Activated naive CD4-positive, alpha-beta T cell treated with anti-CD3 and anti-CD28 coated beads, Interleukin-2, amount 10 ng/mL, durations not matched to agents 7 days and 5 days (primary cell): ENCODE data around the gene SETD5.

Source experiments
- CTCF ChIA-PET: fragments of 350-600 bp; sonication (Branson Sonifier 250); formaldehyde crosslinking; loops from one replicate; lab custom pipeline; 2021; ENCODE audit warnings: antibody characterized with exemption; lab: Charles Lee
- DNase-seq: peaks from one replicate; pipeline ENCODE4 v3.0.0-alpha.2; 2020
- H3K27ac Mint-ChIP-seq: one replicate; pipeline ENCODE4 v1.8.0; 2021; ENCODE audit warnings: mild to moderate bottlenecking, moderate library complexity, mixed read lengths
- H3K27me3 Mint-ChIP-seq: one replicate; pipeline ENCODE4 v1.8.0; 2021; ENCODE audit warnings: mild to moderate bottlenecking, mixed read lengths
- H3K36me3 Mint-ChIP-seq: one replicate; pipeline ENCODE4 v1.8.0; 2021; ENCODE audit warnings: mixed read lengths
- H3K4me1 Mint-ChIP-seq: one replicate; pipeline ENCODE4 v1.8.0; 2021; ENCODE audit warnings: mixed read lengths
- H3K4me3 Mint-ChIP-seq: one replicate; pipeline ENCODE4 v1.8.0; 2021; ENCODE audit warnings: mild to moderate bottlenecking, moderate library complexity, mixed read lengths
- H3K9me3 Mint-ChIP-seq: one replicate; pipeline ENCODE4 v1.8.0; 2021; ENCODE audit warnings: mixed read lengths

SETD5 gene

DNA sequence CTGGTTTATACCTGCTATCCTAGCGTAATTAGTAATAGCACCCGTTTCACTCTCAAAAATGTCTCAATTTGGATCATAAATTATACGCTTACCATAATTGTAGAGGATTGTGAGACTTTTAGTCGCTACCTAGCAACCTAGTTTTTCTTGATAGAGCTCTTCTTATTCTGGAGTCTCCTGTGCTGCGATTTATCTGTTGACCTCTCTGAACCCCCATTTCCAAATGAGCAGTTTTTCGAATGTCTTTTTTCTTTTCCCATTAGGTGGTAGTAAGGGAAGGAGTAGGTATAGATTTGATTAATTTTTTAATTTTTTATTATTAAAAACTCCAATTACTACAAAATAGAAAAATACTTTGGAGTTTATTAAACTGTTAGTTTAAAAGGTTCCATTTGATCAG is 10.6 kb downstream of the SETD5 start:
- Mint-ChIP-seq H3K36me3 (peaks cover 13% of the 10 kb centered on the region), H3K4me3 (no peak overlapping the region), H3K27ac (no peak overlapping the region), H3K4me1 (peaks cover 41% of the 10 kb centered on the region), H3K27me3 (no peaks in the 10 kb centered on the region), H3K9me3 (no peaks in the 10 kb centered on the region)
- CTCF ChIA-PET = no interaction called here
- DNase-seq = no peak

DNA sequence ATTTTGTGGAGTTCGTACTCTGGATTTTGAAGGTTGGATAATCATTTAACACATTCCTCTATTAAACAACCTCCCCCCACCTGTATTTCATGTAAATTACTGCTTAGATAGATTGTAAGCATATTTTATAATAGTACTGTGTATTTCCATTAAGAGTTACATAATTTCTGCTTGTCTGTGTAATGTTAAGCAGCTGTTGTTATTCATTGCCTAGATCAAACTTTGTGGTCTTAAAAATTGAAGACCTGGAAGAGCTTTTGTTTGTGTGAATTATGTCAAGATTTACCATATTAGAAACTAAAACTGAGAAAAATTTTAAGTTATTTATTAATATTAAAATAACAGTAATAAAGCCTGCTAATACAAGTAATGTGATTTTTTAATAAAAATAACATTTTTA is 11.1 kb downstream of the SETD5 start:
- H3K4me3 Mint-ChIP-seq = no peak overlapping the region
- CTCF ChIA-PET = no interaction called here
- peaks cover 16% of the 10 kb centered on the region for H3K36me3 Mint-ChIP-seq
- H3K27me3 Mint-ChIP-seq = no peaks in the 10 kb centered on the region
- DNase-seq = no peak
- no peak overlapping the region for H3K27ac Mint-ChIP-seq
- H3K9me3 Mint-ChIP-seq = no peaks in the 10 kb centered on the region
- H3K4me1 Mint-ChIP-seq = peaks cover 42% of the 10 kb centered on the region

DNA sequence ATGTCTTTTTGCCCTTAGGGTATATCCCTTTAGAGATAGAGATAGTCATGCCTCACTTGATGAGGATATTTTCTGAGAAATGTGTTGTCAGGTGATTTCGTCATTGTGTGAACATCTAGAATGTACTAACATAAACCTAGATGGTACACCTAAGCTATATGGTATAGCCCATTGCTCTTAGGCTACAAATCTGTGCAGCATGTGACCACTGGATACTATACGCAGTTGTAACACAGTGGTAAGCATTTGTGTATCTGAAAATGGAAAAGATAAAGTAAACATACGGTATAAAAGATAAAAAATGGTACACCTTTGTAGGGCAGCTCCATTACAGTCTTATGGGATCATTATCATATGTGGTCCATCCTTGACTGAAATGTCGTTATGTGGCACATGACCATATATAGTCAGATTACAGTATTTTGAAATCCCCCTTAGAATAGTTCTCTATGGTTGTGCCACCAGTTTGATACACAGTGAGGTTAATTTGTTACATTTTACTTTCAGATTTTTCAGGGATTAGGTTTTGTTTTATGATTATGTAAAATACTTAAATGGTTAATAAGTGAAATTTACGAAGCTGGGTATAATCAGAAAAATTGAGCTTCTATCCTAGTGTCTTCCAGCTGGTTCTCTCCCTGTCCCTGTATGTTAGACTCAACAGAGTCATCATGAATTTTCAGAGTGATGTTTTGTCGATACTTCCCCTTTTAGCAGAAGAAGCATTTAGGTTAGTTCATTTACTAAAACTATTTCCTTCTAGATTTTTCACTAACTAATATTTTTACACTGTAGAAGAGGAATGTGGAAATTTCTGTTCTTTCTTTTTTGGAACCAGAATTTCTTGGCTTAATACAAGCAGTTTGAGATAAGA is 12.8 kb downstream of the SETD5 start:
- CTCF ChIA-PET = no interaction called here
- Mint-ChIP-seq H3K4me3 (no peak overlapping the region), H3K36me3 (peaks cover 22% of the 10 kb centered on the region), H3K27me3 (no peaks in the 10 kb centered on the region), H3K4me1 (peaks cover 36% of the 10 kb centered on the region), H3K9me3 (no peaks in the 10 kb centered on the region), H3K27ac (no peak overlapping the region)
- no peak for DNase-seq

- CTCF ChIA-PET = no interaction called here
- H3K4me3 Mint-ChIP-seq = no peak overlapping the region
Measured at GRCh38 chr3:9411302-9411701, 13.9 kb downstream of the SETD5 start.

GRCh38 chr3:9412293-9412692 is 14.9 kb downstream of the SETD5 start:
- H3K4me3 Mint-ChIP-seq = no peak overlapping the region
- peaks cover 26% of the 10 kb centered on the region for H3K4me1 Mint-ChIP-seq
- no peak overlapping the region for H3K27ac Mint-ChIP-seq

More at GRCh38 chr3:9411302-9411701, 13.9 kb downstream of the SETD5 start:
- Mint-ChIP-seq H3K9me3 (no peaks in the 10 kb centered on the region), H3K36me3 (peaks cover 24% of the 10 kb centered on the region), H3K27me3 (no peaks in the 10 kb centered on the region), H3K4me1 (peaks cover 31% of the 10 kb centered on the region), H3K27ac (no peak overlapping the region)
- no peak for DNase-seq

DNA sequence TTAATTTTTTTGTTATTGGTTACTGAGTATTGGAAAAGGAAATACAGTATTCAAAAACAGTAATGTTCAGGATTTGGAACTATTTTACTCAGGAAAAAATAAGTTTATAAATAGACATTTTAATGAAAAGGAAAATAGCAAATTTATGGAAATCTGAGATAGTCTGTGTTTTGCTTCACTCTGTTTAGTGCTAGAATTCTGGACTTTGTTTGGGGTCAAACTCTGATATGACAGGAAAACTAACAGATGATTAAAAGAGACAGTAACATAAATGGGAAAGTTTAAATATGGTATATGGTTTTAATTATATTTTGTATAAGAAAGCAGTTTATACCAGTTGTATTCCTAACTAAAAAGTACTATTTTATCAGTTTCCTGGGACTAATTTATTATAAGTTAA is 17.4 kb downstream of the SETD5 start:
- Mint-ChIP-seq H3K9me3 (no peaks in the 10 kb centered on the region), H3K4me3 (no peak overlapping the region), H3K4me1 (peaks cover 23% of the 10 kb centered on the region), H3K27me3 (no peaks in the 10 kb centered on the region), H3K36me3 (peaks cover 18% of the 10 kb centered on the region), H3K27ac (no peak overlapping the region)
- CTCF ChIA-PET = no interaction called here
- no peak for DNase-seq

More at GRCh38 chr3:9412293-9412692, 14.9 kb downstream of the SETD5 start:
- no peak for DNase-seq
- H3K9me3 Mint-ChIP-seq = no peaks in the 10 kb centered on the region
- CTCF ChIA-PET = no interaction called here
- peaks cover 24% of the 10 kb centered on the region for H3K36me3 Mint-ChIP-seq
- no peaks in the 10 kb centered on the region for H3K27me3 Mint-ChIP-seq

- CTCF ChIA-PET = interaction anchor here (0.8 to 1.0 kb wide), 2 partner anchors 62 to 64 kb away, joined by 3 to 4 read pairs; no protein-coding TSS in a partner anchor
- no peak overlapping the region for H3K4me3 Mint-ChIP-seq
- H3K9me3 Mint-ChIP-seq = no peaks in the 10 kb centered on the region
- H3K27ac Mint-ChIP-seq = no peak overlapping the region
- peaks cover 20% of the 10 kb centered on the region for H3K4me1 Mint-ChIP-seq
- no peak for DNase-seq
- peaks cover 16% of the 10 kb centered on the region for H3K36me3 Mint-ChIP-seq
- no peaks in the 10 kb centered on the region for H3K27me3 Mint-ChIP-seq
Measured at GRCh38 chr3:9415485-9416138, 18.2 kb downstream of the SETD5 start.

DNA sequence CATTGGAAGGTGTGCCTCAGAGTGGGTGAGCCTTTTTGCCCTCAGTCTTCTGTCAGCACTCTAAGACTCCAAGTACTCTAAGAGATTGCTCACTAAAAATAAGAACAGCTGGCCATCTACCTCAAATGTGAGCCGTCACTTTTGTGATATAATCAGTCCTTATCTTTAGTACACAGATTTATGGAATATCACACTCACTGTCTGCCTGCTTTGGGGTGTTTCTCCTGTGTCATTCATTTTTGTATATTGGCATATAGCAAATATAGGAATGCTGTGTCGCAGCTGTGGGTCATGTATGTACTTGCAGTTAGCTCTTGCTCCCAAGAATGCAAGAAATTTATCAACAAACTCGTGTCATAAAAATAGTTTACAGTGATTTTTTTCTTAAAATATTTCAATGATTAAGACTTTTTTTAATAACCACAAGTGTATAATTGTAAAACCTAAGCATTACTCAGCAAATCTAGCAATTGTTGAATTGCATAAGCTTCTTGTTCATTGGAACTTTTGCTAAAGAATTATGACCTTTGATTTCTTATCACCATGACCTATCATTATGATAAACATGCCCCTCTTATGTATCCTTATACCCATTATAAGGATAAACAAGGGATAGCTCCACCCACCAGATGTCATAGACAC is 18.8 kb downstream of the SETD5 start:
- CTCF ChIA-PET = interaction anchor here (0.8 to 1.2 kb wide), 4 partner anchors 13 to 64 kb away, joined by 3 to 4 read pairs (median 3); no protein-coding TSS in a partner anchor
- Mint-ChIP-seq H3K4me1 (peaks cover 24% of the 10 kb centered on the region), H3K36me3 (peaks cover 16% of the 10 kb centered on the region), H3K27me3 (no peaks in the 10 kb centered on the region), H3K9me3 (no peaks in the 10 kb centered on the region), H3K4me3 (no peak overlapping the region), H3K27ac (no peak overlapping the region)
- no peak for DNase-seq

DNA sequence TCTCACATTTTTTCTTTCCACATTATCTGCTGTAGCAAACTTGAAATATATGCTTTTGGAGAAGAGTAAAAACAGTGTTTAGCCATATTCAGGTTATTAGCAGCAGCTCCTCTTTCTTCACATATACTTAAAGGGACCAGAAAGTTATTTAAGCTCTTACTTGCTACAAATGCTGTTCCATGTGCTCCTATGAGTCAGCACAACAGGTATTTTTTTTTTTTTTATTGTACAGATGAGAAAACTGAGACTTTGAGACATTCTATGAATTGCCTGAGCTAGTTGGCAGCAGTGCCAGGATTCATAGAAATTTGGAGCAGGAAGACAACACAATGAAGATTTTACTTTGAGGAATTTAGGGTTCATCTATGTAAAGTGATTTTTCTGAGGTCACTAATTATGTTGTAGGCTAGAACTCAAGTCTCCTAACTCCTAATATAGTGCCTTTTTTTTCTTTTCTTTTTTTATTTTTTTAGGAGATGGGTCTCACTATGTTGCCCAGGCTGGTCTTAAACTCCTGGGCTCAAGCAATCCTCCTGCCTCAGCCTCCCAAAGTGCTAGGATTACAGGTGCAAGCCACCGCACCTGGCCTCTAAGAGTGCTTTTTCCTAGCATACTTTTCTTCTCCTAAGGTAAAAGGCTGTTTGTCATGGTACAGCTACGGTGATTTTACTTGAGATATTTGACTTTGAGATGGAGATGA is 23.6 kb downstream of the SETD5 start:
- peak overlapping the region; percentile 53 for H3K27ac Mint-ChIP-seq

GRCh38 chr3:9422712-9423424 is 25.5 kb downstream of the SETD5 start:
- no peak for DNase-seq
- Mint-ChIP-seq H3K4me1 (peaks cover 20% of the 10 kb centered on the region), H3K27me3 (no peaks in the 10 kb centered on the region), H3K9me3 (no peaks in the 10 kb centered on the region), H3K36me3 (peaks cover 24% of the 10 kb centered on the region), H3K27ac (peak overlapping the region; percentile 35), H3K4me3 (no peak overlapping the region)
- CTCF ChIA-PET = interaction anchor here (0.7 to 2.7 kb wide), 5 partner anchors 19 to 120 kb away, joined by 3 to 10 read pairs (median 3); no protein-coding TSS in a partner anchor

More for the DNA sequence above, 23.6 kb downstream of the SETD5 start:
- H3K9me3 Mint-ChIP-seq = no peaks in the 10 kb centered on the region
- no peak for DNase-seq
- H3K4me1 Mint-ChIP-seq = peaks cover 22% of the 10 kb centered on the region
- no peak overlapping the region for H3K4me3 Mint-ChIP-seq
- H3K27me3 Mint-ChIP-seq = no peaks in the 10 kb centered on the region
- CTCF ChIA-PET = interaction anchor here (0.6 to 2.7 kb wide), 4 partner anchors 15 to 525 kb away, joined by 3 to 10 read pairs (median 4); no protein-coding TSS in a partner anchor
- peaks cover 16% of the 10 kb centered on the region for H3K36me3 Mint-ChIP-seq

DNA sequence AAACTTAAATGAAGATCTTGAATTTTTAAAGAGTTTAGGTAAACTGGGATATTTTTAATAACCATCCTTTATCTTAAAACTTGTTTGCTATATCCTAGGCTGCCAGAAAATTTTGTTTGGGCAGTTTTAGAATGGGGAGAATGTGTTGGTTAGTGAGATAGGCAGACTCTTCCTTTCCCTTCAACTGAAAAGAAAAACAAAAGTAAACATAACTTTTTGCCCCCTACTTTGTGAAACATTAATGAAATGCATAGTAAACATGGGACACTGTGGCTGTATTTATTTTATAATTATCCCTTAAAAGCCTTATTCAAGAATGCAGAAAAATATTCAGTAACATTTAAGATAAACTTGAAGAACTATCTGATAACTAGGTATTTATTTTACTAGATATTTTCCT is 31.0 kb downstream of the SETD5 start:
- Mint-ChIP-seq H3K4me1 (no peaks in the 10 kb centered on the region), H3K27me3 (no peaks in the 10 kb centered on the region), H3K4me3 (no peak overlapping the region), H3K27ac (no peak overlapping the region), H3K9me3 (no peaks in the 10 kb centered on the region), H3K36me3 (peaks cover 64% of the 10 kb centered on the region)
- no peak for DNase-seq
- CTCF ChIA-PET = no interaction called here

- no peaks in the 10 kb centered on the region for H3K4me1 Mint-ChIP-seq
- peaks cover 71% of the 10 kb centered on the region for H3K36me3 Mint-ChIP-seq
- no peak overlapping the region for H3K27ac Mint-ChIP-seq
- H3K9me3 Mint-ChIP-seq = no peaks in the 10 kb centered on the region
- H3K4me3 Mint-ChIP-seq = no peak overlapping the region
- no peak for DNase-seq
- H3K27me3 Mint-ChIP-seq = no peaks in the 10 kb centered on the region
- CTCF ChIA-PET = interaction anchor here (1.3 kb wide), 1 partner anchor 14 kb away, joined by 3 read pairs; no protein-coding TSS in a partner anchor
Measured at GRCh38 chr3:9430733-9431132, 33.3 kb downstream of the SETD5 start.
